GM21717 (cell line): Measurements from ENCODE around the gene GDNF.
A peak's percentile ranks its signal among the peaks of the same experiment; 100 is the strongest.
"Not testable (repeated sequence)": the region's sequence is repeated elsewhere in the genome, so short reads cannot be mapped to it uniquely, and the experiment has no call there.

Experiments used
- ATAC-seq: cut with Tn5 transposase; IDR thresholded peaks from one replicate; pipeline ENCODE4 v1.9.1; 2021; ENCODE audit warnings: mild to moderate bottlenecking, moderate library complexity; ENCODE audit not compliant: unreplicated experiment

Gene GDNF, protein sequence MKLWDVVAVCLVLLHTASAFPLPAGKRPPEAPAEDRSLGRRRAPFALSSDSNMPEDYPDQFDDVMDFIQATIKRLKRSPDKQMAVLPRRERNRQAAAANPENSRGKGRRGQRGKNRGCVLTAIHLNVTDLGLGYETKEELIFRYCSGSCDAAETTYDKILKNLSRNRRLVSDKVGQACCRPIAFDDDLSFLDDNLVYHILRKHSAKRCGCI

DNA sequence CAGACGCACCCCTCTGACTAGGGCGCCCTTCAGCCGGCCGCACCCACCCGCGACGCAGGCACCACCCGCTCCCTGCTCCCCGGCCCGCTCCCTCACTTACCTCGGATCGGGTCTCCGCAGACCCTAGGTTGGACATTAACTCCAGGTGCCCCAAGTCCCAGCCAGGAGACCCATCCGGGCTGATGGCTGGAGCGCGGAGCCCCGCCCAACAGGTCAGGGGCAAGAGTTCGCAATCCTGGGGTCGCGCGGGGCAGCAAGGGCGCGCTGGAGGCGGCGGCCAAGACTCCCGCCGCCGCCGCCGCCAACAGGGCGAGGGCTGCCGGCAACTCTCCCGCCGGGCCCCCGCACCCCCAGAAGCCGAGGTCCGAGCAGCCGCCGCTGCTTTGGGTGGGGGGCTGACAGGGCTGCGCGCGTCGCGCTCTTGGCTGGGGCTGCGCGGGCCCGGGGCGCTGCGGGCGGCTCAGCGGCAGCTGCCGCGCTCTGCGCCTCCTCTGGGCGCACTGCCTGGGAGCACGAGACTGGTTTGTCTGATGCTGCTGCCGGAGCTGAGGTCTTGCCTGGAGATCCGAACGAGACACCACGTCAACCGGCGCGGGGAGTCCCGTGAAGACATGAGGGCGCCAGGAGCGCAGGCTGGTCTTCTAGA lies at the start of gene GDNF:
TSS of gene GDNF (minus strand) at position 635 of the 646 bp plus-strand sequence. CDS start 5,245 bp downstream, outside the sequence.
- ATAC-seq = no peak

DNA sequence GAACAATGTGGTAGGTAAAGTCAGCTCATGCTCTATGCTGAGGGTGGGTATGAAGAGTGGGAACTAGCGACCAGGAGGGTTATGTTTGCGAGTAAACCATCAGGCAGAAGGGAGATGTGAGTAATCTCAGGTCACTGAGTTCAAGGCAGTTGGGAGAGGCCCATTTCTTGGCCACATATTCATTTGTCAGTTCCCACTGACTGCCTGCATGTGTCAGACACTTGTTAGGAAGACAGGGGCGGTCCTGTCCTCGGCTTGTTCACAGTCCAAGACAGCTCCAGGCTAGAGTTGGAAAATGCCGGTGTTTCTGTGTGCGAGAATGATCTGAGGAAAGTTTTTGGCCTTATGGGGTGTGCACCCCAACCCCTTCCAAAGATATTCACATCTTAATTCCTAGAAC lies 48.6 kb upstream of the GDNF start:
- no peak for ATAC-seq

DNA sequence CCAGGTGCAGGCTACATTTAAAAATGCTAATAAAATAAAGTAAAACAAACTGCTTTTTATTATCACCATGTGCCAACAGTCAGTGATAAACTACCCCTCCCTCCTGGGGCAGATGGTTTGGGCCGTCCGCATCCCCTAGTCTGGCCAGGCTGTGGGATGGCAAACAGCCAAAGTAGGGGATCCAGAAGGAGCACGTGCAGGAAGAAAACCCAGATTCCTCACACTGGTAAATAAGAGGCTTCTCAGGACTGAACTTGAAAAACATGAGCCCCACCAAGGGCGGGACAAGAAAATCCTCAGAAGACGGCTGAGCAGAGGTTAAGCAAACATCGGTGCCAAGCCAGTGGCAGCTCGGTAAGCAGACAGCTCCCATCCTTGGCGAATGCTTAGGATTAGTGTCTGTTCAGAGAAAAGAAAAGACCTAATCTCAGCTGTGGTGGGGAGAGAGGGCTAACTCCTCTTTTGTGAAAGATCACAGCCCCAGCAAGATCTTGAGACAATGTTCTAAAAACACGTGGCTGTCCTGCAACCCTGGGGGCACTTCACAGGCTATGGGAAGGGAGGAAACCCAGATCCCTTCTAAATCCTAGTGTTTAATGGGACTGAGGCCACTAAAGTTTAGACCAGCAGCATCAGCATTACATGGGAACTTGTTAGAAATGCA lies 46.5 kb upstream of the GDNF start:
- no peak for ATAC-seq

DNA sequence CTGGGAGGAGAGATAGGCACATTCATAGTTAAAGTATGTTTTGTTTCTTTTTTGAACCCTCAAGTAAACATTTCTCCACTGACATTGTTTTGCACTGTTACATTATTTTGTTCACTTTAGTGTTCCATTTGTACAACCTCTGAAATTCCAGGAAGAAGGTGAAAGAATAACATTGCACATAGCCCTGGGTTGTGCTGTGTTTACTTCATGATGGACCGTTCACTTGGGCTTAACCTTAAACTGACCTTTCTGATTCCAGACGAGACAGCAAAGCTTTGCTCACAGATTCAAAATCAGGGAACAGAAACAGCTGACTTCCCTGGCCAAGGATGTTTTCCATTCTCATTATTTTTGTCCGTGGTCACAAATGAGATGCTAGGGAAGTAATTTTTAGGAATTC lies 42.8 kb upstream of the GDNF start:
- ATAC-seq = no peak

DNA sequence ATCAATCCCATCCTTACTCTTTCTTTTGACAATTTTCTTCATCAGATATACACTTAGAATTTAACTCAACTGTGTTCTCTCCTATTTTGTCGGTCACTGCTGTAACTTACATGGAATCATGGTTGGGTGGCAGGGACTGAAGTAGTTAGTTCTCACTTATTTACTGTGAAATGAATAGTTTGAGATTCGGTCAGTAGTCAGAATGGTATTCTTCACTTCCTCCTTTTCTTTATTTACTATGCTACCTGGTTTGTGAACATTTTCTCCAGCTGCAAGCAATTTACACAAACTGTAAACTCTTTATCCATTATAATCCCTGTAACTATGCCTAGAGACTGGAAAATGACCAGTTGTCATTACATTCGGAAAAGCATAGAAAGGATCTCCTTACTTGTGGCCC lies 41.5 kb upstream of the GDNF start:
- ATAC-seq = peak; percentile 87

DNA sequence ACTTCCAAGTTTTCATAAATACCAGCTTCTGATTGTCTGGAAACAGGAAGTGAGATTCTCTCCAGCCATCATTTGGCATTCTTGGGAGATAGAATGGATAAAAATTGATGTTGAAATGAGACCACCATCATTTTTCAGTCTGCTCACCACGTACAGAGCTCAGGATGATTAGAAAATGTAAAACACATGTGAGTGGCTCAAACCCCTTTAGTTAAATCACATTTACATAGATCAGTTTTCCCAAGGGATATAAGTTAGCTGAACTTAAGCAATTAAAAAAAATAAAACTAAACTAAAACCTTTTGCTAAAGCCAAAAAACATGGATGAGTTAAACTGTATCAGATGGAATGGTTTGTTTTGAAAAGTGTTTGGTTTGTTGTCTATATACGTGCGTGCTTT lies 37.1 kb upstream of the GDNF start:
- ATAC-seq = no peak

DNA sequence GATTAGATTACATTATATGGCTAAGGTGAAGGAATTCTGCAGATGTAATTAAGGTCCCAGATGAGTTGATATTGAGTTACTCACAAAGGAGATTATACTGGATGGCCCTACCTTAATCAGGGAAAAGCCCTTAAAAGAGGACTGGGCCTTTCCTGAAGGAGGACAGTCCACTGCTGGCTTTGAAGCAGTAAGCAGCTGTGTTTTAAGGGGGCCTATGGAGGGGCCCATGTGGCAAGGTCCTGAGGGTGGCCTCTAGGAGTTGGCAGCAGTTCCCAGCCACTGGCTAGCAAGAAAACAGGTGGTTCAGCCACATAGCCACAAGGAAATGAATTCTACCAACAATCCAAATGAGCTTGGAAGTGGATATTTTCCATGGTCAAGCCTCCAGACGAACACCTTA lies 36.4 kb upstream of the GDNF start:
- ATAC-seq = no peak

DNA sequence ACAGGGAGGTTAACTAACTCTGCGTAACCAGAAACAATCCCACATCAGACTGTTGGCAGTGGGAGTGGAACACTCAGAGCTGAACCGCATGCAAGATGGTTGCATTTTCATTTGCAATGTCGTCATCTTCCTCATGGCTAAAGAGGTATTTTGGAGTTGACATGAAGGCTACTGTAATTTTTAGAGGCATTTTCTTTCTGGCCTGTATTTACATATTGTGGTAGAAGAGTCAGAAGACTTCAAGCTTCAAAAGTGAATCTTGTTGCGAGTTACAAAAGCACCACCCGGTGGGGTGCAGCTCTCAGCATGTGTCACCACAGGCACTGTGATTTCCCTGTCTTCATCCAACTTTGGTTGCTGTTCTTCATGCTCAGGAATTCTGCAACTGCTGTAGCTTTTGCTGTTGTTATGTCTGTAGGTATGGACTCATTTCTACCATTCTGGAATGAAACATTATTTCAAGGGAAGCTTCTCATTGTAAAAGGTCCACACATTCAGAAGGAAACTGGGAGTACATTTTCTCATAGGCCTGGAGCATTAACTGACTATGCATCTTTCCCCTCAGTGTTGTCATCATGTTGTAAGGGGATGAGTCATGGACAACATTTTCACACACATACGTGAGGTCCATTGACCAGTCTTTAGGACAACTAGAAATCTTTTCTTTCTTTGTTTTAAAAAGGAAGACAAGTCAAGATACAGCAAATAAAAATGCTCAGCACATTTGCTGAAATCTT lies 35.4 kb upstream of the GDNF start:
- peak; percentile 58 for ATAC-seq

DNA sequence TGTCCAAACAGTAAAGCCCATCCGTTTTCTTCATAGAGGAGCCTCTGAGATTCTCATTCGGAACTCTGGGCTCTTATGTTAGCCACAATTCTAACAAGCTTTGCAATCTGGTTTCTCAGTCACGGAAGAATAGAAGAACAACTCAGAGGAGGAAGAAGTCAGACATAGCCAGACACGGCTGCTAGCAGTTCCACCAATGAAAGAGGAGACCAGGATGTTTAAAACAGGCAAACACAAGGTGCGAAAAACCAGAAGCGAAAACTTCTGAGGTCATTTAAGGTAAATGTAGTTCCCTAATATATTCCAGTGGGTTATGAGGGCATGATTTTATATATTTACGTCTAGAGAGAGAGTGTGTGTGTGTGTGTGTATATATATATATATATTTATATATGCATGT lies 34.1 kb upstream of the GDNF start:
- peak; percentile 65 for ATAC-seq

DNA sequence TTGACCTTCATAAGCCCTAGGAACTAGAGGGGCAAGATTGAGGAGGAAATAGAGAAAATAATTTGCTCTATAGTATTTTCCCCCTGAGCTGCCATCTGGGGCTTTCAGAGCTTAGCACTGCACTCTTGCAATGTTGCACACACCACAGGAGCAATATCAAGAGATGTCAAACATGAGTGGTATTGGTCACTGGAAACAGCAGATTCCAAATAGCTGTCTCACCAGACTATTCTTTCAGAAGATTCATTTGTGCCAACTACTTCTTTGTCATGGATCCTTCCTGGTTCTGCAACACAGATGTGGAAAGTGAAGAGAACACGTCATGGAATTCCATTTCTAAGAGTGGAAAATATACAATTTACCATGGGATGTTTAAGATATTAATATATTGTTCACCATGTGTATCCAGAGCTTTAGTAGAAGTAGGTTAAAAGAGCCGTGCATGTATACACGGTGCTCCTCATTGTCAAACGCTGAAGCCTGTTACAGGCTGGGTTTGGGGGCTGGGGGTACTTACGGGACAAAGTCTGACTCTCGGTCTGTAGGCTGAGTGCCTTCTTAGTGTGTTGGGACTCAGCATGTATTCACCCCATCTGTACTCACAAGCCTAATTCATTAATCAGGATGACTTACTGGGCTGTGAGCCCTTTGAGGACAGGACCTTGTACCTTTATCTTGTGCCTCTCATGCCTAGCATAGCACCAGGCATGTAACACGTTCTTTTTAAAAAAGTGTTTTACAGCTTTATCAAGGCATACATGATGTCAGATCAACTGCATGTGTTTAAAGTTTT lies 31.4 kb upstream of the GDNF start:
- no peak for ATAC-seq

DNA sequence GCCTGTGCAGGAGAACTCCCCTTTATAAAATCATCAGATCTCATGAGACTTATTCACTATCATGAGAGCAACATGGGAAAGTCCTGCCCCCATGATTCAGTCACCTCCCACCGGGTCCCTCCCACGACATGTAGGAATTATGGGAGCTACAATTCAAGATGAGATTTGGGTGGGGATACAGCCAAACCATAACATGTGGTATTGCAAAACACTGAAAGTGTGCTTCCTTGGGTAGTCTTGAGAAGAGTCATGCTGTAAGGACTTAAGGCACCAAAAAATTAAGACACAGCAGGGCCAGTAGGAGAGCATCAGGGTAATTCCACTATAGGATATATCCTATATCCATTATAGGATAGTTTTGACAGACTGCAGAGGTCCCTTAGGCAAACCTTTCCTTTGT lies 29.4 kb upstream of the GDNF start:
- ATAC-seq = no peak

DNA sequence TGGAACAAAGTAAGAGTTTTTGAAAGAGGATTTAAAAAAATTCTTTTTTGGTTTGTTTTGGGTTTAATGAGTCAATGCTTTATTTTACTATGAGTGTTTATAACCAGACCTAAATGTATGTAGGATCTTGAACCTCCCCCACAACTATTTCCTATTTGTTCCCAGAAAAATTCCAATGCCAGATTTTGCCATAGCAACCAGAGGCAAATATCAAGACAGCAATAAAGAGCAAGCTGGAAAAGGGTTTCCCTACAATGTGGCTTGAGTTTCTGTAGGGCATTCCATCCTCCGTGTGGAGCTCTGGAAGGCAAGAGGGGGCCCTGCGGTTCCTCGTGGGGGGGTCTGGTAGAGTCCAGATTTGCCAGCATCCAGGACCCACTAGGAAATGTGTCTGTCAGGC lies 27.8 kb upstream of the GDNF start:
- no peak for ATAC-seq

DNA sequence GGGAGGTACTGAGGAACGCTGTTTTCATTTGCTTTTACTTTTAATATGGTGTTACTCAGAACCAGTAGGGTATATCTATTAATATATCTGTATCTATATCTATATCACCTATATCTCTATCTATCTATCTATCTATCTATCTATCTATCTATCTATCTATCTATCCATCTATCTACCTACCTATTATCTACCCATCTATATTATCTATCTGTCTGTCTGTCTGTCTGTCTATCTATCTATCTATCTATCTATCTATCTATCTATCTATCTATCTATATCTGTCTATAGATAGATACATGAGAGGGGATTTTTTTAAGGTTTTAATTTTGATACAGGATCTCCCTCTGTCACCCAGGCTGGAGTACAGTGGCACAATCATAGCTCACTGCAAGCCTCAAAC lies 23.1 kb upstream of the GDNF start:
- ATAC-seq = not testable (repeated sequence)

DNA sequence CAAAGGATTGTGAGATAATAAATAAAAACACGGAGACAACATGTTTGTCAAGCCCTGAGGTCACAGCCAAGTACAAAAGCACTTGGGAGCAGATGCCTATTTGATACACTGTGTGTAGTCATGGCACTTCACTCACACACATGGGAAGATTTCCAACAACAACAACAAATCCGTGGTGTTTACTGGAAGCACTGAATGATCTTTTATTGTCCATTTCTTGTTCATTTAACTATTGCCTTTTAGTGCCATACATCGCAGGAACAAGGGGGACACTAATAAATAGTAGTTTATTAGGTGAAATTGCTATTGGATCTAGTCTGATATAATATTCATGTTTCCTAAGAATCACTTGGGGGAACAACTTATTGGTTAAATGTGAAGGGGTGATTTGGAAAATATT lies 20.4 kb upstream of the GDNF start:
- peak; percentile 9 for ATAC-seq

DNA sequence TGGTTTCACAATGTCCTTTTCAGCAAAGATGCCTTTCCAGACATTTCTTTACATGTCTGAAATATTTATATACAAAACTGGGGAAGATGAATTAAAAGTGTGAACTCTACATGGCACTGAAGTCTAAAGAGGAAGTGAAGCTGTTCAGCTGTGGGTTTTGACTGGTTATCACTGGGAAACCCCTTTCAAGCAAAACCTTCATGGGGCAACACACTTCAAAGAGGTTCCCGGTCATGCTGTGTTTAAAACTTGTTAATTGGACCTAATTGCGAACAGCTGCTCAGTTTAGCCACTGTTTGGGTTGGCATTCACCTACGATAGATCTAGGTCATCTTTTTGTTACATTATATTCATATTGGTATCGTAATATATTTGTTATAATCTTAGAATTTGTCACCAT lies 20.0 kb upstream of the GDNF start:
- peak; percentile 98 for ATAC-seq

DNA sequence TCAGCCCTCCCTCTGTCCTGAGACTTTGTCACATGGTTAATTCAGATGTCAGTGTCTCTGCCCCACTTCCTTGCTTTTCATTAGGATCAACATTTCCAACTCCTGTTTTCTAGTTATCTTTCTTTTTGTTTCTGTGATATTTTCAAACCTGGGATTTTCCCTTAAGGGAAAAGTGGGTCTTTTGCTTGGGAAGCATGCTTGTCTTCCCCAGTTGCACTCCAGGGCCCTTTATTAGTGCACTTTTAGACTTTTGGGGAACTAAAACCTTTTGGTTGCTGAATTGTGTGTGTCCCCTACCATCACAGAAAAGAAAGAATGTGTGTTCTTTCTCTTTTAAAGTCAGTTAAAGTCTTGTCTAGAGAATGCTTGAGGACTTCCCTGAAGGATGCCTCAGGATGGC lies 18.4 kb upstream of the GDNF start:
- no peak for ATAC-seq

DNA sequence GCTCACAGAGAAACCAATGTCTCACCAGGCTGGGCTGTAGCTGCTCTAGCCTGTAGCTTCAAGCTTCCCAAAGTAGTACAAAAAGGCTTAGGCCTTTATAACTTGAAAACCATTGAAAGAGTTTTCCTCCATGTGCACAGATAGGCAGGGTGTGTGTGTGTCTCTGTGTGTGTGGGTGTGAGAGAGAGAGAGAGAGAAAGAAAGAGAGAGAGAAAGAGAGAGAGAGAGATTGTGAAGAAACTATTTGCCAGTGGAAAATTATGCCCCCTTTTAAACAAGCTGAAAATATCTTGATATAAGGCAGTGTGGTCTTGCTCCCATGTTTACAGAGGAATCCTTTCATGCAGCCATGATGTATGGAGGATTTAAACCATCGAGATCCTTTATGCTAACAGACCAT lies 17.9 kb upstream of the GDNF start:
- ATAC-seq = no peak

DNA sequence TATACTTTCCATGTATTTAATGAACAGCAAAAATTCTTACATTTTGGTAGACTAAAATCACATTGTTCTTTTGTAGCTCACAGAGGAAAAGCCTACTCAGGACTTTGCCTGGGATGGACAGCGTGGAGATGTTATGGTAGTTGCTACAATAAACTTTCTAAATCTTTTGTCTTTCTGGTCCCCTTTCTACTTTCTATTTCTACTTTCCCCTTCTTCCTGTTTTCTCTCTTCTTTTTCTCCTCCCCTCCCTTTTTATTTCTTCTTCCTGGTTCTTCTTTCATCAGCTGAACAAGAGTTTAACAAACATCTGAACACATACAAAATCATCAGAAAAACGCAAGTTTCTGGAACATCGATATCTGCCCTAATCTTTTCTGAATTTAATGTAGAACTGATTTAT lies 15.6 kb upstream of the GDNF start:
- ATAC-seq = no peak

DNA sequence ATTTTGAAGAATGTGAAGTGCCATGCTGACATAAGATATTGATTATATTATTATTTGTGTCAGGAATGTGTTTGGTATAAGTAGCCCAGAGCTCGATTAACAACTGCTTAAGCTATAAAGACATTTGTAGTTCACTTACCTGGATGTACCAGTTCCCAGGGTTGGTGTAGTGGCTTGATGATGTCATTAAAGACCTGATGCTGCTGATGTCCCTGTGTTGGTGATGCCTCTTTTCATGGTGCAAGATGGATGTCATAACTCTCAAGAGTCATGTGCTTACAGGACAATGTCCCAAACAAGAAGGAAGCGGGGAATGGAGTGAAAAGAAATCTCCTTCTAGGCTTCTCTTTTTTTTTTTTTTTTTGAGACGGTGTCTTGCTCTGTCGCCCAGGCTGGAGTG lies 11.5 kb upstream of the GDNF start:
- no peak for ATAC-seq

DNA sequence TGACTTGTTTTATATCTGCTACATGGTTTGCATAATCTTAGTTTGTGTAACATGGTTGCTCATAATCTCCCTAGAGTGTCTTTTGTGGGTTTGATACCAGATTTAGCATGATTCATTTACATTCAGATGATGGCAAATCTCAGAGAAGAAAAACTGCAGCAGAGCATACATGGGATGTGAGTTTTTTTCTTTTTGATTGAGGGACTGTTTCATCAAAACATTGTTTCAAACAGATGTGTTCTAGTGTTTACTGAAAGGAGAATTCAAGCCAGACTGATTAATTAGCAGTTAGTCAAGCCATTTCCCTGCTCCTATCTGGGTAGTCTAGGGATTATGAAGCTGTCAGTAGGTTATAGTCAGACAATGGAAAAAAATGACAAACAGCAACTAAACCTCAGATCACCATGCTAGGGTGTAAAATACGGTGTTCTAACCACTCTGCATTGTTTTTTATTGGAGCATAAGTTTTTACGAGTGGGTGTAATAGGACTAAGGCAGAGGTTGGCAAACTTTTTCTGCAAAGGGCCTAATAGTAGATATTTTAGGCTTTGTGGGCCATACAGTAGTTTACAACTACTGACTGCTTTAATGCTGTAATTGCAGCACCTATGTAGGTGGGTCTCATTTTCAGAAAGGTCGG lies 10.5 kb upstream of the GDNF start:
- no peak for ATAC-seq

DNA sequence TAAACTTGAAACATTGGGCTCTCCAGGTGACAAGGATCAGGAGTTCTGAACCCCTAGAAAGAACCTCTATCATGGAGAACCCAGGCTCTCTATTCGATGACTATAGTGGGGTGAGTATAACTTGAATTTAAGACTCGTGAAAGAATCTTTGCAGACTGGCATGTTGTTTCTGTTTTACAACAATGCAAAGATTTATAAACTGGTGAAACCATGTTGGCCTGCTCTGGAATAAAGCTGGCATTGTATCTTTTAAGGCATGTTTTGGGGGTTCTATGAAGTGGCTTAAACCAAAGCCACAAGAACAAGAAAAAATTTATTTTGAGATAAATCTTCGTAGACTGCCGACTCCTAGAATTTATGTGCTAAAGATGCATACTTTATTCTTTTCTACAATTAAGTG lies 9.8 kb upstream of the GDNF start:
- ATAC-seq = no peak
